SJSA1 (cell line): ENCODE results near the gene CANX. TPM values are rescaled to one million over a fixed set of nuclear protein-coding genes. Genes with fewer than 3 reads are reported as not detected.

Experiments used
- DNase-seq, 2 experiments: peaks; one replicate each; pipeline ENCODE4 v3.0.0-alpha.2; 2015 to 2020; ENCODE audit warnings: low spot score in 2 of 2, low read depth in 1 of 2
- H3K27ac ChIP-seq: fragments of 250-450 bp; sonication (Bioruptor Pico); 2 replicates; pipeline ENCODE4 v1.5.1; 2020; ENCODE audit warnings: mild to moderate bottlenecking, moderate library complexity
- H3K27me3 ChIP-seq: fragments of 250-450 bp; sonication (Bioruptor Pico); replicated peaks from 2 replicates; pipeline ENCODE4 v1.5.1; 2020; ENCODE audit warnings: mild to moderate bottlenecking, moderate library complexity
- H3K36me3 ChIP-seq: fragments of 250-450 bp; sonication (Bioruptor Pico); 2 replicates; pipeline ENCODE4 v1.5.1; 2020; ENCODE audit warnings: mild to moderate bottlenecking
- H3K4me1 ChIP-seq: fragments of 250-450 bp; sonication (Bioruptor Pico); replicated peaks from 2 replicates; pipeline ENCODE4 v1.6.1; 2021; ENCODE audit warnings: mild to moderate bottlenecking
- H3K4me3 ChIP-seq: fragments of 250-450 bp; sonication (Bioruptor Pico); 2 replicates; pipeline ENCODE4 v1.5.1; 2020; ENCODE audit warnings: mild to moderate bottlenecking
- H3K9me3 ChIP-seq: fragments of 250-450 bp; sonication (Bioruptor Pico); replicated peaks from 2 replicates; pipeline ENCODE4 v1.5.1; 2020; ENCODE audit warnings: mild to moderate bottlenecking
- total RNA-seq: library from RNA; depleted of rRNA; stranded (reverse); fragments of >200 nt; shearing (Covaris generic); gene quantifications from 2 replicates; pipeline ENCODE4 v1.2.3, GENCODE V29; 2014

CANX gene
- total RNA-seq, 1 experiment from 2014 or later = 813 TPM

DNA sequence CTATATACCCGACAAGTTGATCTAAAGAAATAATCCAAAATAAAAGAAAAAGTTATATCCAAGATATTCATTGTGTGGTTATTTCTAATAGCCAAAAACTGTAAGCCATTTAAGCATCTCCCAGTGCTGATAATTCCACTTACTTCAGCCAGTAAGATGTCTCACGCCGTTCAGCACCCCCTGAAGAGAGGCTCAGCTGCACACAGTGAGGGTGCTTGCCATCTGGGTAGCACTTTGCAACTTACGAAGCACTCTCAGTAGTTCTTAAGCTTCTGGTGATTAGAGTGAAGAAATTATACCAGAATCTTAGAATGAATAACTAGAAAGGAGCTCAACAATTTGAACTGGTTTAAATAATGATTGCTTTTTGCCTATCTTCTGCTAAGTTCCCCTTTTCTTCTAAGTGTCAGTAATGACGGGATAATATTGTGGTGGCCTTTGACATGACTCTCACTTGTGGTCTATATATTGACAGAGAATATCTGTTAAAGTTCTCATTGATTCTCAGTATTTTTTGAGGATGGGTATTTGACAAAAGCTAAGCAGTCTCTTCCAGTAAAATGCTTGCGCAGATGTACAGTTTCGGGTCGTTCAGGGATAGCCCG, 68.8 kb downstream of the CANX start:
- no peaks in the 10 kb centered on the region for H3K9me3 ChIP-seq
- H3K36me3 ChIP-seq = peaks cover 76% of the 10 kb centered on the region
- peaks cover 50% of the 10 kb centered on the region for H3K4me1 ChIP-seq
- DNase-seq = no peak
- H3K4me3 ChIP-seq = no peak overlapping the region
- no peaks in the 10 kb centered on the region for H3K27me3 ChIP-seq
- no peak overlapping the region for H3K27ac ChIP-seq

- no peaks in the 10 kb centered on the region for H3K27me3 ChIP-seq
- H3K36me3 ChIP-seq = peaks cover 85% of the 10 kb centered on the region
- H3K4me3 ChIP-seq = no peak overlapping the region
- peaks cover 41% of the 10 kb centered on the region for H3K4me1 ChIP-seq
- H3K9me3 ChIP-seq = no peaks in the 10 kb centered on the region
- no peak for DNase-seq
- H3K27ac ChIP-seq = no peak overlapping the region
These were observed 69.7 kb downstream of the CANX start for GRCh38 chr5:179768326-179769085.

GRCh38 chr5:179769271-179769670, 70.5 kb downstream of the CANX start:
- no peak overlapping the region for H3K4me3 ChIP-seq
- peaks cover 33% of the 10 kb centered on the region for H3K4me1 ChIP-seq
- H3K36me3 ChIP-seq = peaks cover 88% of the 10 kb centered on the region
- H3K27ac ChIP-seq = no peak overlapping the region
- DNase-seq = no peak
- H3K27me3 ChIP-seq = no peaks in the 10 kb centered on the region
- H3K9me3 ChIP-seq = no peaks in the 10 kb centered on the region

DNA sequence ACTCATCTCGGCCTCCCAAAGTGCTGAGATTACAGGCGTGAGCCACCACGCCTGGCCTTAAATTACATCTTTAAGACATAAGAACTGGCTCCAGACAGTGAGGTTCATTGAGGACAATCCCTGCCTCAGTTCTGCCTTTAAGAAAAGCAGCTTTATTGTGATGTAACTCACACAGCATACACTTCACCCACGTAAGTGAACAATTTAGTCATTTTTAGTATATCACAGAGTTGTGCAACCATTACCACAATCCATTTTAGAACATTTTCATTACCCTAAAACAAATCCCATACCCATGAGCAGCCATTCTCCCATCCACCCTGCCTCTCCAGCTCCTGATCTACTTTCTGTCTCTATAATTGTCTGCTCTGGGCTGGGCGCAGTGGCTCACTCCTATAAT, 71.0 kb downstream of the CANX start:
- H3K4me3 ChIP-seq = no peak overlapping the region
- H3K9me3 ChIP-seq = no peaks in the 10 kb centered on the region
- H3K27me3 ChIP-seq = no peaks in the 10 kb centered on the region
- peaks cover 28% of the 10 kb centered on the region for H3K4me1 ChIP-seq
- peaks cover 93% of the 10 kb centered on the region for H3K36me3 ChIP-seq
- H3K27ac ChIP-seq = no peak overlapping the region
- no peak for DNase-seq

GRCh38 chr5:179771311-179771895, 72.6 kb downstream of the CANX start:
- Histone ChIP-seq H3K4me1 (peaks cover 12% of the 10 kb centered on the region), H3K27me3 (no peaks in the 10 kb centered on the region), H3K27ac (no peak overlapping the region), H3K9me3 (no peaks in the 10 kb centered on the region), H3K36me3 (peaks cover 100% of the 10 kb centered on the region), H3K4me3 (no peak overlapping the region)
- no peak for DNase-seq

GRCh38 chr5:179772351-179772750, 73.6 kb downstream of the CANX start:
- Histone ChIP-seq H3K36me3 (peaks cover 98% of the 10 kb centered on the region), H3K9me3 (no peaks in the 10 kb centered on the region), H3K27ac (no peak overlapping the region), H3K4me1 (peaks cover 3% of the 10 kb centered on the region; the same call in 1 of the 2 replicates), H3K27me3 (no peaks in the 10 kb centered on the region), H3K4me3 (no peak overlapping the region)
- no peak for DNase-seq

- no peaks in the 10 kb centered on the region for H3K9me3 ChIP-seq
- H3K4me3 ChIP-seq = no peak overlapping the region
- H3K27ac ChIP-seq = no peak overlapping the region
- H3K4me1 ChIP-seq = no peaks in the 10 kb centered on the region
- peaks cover 97% of the 10 kb centered on the region for H3K36me3 ChIP-seq
- DNase-seq = no peak
- H3K27me3 ChIP-seq = no peaks in the 10 kb centered on the region
These were observed 74.9 kb downstream of the CANX start for GRCh38 chr5:179773686-179774040.

- Histone ChIP-seq H3K27me3 (no peaks in the 10 kb centered on the region), H3K36me3 (peaks cover 93% of the 10 kb centered on the region), H3K4me1 (no peaks in the 10 kb centered on the region), H3K9me3 (no peaks in the 10 kb centered on the region), H3K27ac (no peak overlapping the region), H3K4me3 (no peak overlapping the region)
- no peak for DNase-seq
These were observed 75.7 kb downstream of the CANX start for GRCh38 chr5:179774442-179774841.

- Histone ChIP-seq H3K4me3 (no peak overlapping the region), H3K36me3 (peaks cover 82% of the 10 kb centered on the region), H3K27ac (no peak overlapping the region), H3K4me1 (no peaks in the 10 kb centered on the region), H3K9me3 (no peaks in the 10 kb centered on the region), H3K27me3 (no peaks in the 10 kb centered on the region)
- no peak for DNase-seq
These were observed 77.7 kb downstream of the CANX start for GRCh38 chr5:179776411-179776938.

DNA sequence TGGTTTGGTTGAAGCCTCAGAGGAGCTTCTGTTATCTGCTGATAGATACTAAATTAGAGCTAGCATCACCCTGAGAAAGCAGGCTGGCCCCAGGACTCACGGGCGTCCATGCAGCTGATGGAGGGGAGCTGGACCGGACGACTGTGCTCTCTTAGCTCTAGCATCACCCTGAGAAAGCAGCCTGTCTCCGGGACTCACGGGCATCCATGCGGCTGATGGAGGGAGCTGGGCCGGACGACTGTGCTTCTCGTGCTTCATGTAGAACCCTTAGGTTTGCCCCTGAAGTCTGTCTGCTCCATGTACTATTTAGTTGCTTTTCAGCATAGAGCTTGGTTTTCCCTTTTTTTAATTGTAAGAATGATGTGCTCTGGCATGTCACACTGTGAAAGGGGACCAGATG, 78.7 kb downstream of the CANX start:
- H3K36me3 ChIP-seq = peaks cover 73% of the 10 kb centered on the region
- H3K27me3 ChIP-seq = no peaks in the 10 kb centered on the region
- DNase-seq = no peak
- H3K4me1 ChIP-seq = no peaks in the 10 kb centered on the region
- no peak overlapping the region for H3K27ac ChIP-seq
- H3K4me3 ChIP-seq = no peak overlapping the region
- H3K9me3 ChIP-seq = no peaks in the 10 kb centered on the region

- DNase-seq = no peak
- Histone ChIP-seq H3K36me3 (peaks cover 68% of the 10 kb centered on the region), H3K27ac (no peak overlapping the region), H3K27me3 (no peaks in the 10 kb centered on the region), H3K9me3 (no peaks in the 10 kb centered on the region), H3K4me3 (no peak overlapping the region), H3K4me1 (no peaks in the 10 kb centered on the region)
These were observed 79.1 kb downstream of the CANX start for GRCh38 chr5:179777909-179778308.

- DNase-seq = no peak
- Histone ChIP-seq H3K4me3 (no peak overlapping the region), H3K27me3 (no peaks in the 10 kb centered on the region), H3K36me3 (peaks cover 61% of the 10 kb centered on the region), H3K4me1 (no peaks in the 10 kb centered on the region), H3K27ac (no peak overlapping the region), H3K9me3 (no peaks in the 10 kb centered on the region)
These were observed 79.8 kb downstream of the CANX start for GRCh38 chr5:179778591-179778990.

- H3K27ac ChIP-seq = no peak overlapping the region
- H3K9me3 ChIP-seq = no peaks in the 10 kb centered on the region
- no peaks in the 10 kb centered on the region for H3K27me3 ChIP-seq
- H3K4me3 ChIP-seq = no peak overlapping the region
- H3K36me3 ChIP-seq = peaks cover 49% of the 10 kb centered on the region
- no peaks in the 10 kb centered on the region for H3K4me1 ChIP-seq
- no peak for DNase-seq
These were observed 81.1 kb downstream of the CANX start for GRCh38 chr5:179779826-179780225.

DNA sequence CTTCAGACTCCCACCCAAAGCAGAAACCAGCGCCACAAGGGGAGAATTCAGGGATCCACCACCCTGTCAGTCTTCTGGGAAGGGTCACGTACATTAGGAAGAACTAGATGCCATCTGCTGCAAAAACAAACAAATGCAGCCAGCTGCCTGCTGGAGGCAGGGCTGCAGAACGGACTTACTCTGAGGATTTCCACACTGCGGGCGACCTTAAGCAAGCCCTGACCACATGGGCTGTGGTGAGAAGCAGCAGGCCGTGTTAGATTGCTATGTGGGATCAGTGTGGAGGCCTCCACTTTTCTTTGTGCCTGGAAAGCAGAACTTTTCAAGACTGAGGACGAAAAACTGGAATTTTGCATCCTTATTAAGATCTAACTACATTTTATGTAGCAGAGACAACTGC, 81.6 kb downstream of the CANX start:
- Histone ChIP-seq H3K4me3 (no peak overlapping the region), H3K27me3 (no peaks in the 10 kb centered on the region), H3K36me3 (peaks cover 43% of the 10 kb centered on the region), H3K9me3 (no peaks in the 10 kb centered on the region), H3K27ac (no peak overlapping the region), H3K4me1 (no peaks in the 10 kb centered on the region)
- no peak for DNase-seq
